Measurements from ENCODE around the gene LHX2.

The LHX2 gene

DNA sequence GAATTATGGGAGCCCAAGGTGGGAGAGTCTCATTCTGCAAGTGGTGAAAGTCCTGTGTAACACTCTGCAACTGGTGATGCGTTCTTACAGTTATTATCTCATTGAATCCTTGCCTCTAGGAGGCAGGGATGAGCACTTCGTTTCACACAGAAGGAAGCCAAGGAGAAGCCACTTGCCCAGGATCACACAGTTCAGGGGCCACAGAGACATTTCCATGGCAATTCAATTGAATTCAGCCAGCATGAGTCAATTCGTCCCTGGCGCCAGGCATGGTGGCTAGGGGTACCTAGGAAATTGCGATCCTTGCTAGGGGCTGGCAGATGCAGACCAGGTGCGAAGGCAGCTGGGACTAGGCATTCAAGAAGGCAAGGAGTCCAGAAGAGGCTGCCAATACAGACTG, 26.2 kb downstream of the LHX2 start:
- no peak overlapping the region for H3K9ac ChIP-seq (ENCODE audit: low read length)
- H2AFZ ChIP-seq (ENCODE audit: low read length) = no peak overlapping the region
- H3K9me2 ChIP-seq (replicated peaks; ENCODE audit: insufficient read depth, low read length) = no peaks in the 10 kb centered on the region
- no peaks in the 10 kb centered on the region for H3K9me3 ChIP-seq (replicated peaks; ENCODE audit: insufficient read depth, low read length)
- no peak overlapping the region for H3K27ac ChIP-seq (ENCODE audit: low read length)
- no peak for DNase-seq
- no peaks in the 10 kb centered on the region for H4K20me1 ChIP-seq (ENCODE audit: insufficient read depth, low read length)
- H3K79me2 ChIP-seq (ENCODE audit: low read length) = no peaks in the 10 kb centered on the region
- H3K4me1 ChIP-seq (ENCODE audit: low read length) = no peaks in the 10 kb centered on the region
- H3K4me2 ChIP-seq (ENCODE audit: low read depth, low read length) = no peak overlapping the region
- TF ChIP-seq EZH2phosphoT487 (IDR thresholded peaks at IDR 0.05; ENCODE audit: low read length) = no peak
- no peak for TF ChIP-seq EZH2 (optimal IDR thresholded peaks at IDR 0.05; ENCODE audit: low read depth, low read length)
- TF ChIP-seq, protein P1, sequence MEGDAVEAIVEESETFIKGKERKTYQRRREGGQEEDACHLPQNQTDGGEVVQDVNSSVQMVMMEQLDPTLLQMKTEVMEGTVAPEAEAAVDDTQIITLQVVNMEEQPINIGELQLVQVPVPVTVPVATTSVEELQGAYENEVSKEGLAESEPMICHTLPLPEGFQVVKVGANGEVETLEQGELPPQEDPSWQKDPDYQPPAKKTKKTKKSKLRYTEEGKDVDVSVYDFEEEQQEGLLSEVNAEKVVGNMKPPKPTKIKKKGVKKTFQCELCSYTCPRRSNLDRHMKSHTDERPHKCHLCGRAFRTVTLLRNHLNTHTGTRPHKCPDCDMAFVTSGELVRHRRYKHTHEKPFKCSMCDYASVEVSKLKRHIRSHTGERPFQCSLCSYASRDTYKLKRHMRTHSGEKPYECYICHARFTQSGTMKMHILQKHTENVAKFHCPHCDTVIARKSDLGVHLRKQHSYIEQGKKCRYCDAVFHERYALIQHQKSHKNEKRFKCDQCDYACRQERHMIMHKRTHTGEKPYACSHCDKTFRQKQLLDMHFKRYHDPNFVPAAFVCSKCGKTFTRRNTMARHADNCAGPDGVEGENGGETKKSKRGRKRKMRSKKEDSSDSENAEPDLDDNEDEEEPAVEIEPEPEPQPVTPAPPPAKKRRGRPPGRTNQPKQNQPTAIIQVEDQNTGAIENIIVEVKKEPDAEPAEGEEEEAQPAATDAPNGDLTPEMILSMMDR (IDR thresholded peaks at IDR 0.05; ENCODE audit: low read length) = no peak
- H3K27me3 ChIP-seq (replicated peaks; ENCODE audit: insufficient read depth, low read length) = peaks cover 3% of the 10 kb centered on the region
- no peaks in the 10 kb centered on the region for H3F3A ChIP-seq (ENCODE audit: insufficient read depth, low read length)
- H3K4me3 ChIP-seq (ENCODE audit: low read length) = no peak overlapping the region
- H3K36me3 ChIP-seq (replicated peaks; ENCODE audit: insufficient read depth, low read length) = no peaks in the 10 kb centered on the region

DNA sequence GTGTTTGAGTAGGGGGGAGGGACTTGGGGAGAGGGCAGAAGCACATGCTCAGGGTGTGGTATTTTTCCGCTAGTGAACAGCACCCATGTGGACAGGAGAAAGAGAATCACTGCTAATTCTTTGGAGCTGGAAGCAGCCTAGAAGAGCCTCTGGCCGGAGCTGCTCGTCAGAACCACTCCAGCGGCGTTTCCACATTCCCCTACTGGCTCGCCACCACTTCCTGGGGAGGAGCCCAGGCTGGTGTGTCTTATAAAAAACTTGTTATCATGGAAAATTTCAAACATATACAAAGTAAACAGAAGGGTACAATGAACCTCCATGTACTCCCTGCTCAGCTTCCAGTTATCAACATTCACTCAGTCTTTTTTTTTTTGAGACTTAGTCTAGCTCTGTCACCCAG, 26.7 kb downstream of the LHX2 start:
- no peak for DNase-seq
- Histone ChIP-seq H4K20me1 (ENCODE audit: insufficient read depth, low read length) (no peaks in the 10 kb centered on the region), H3K4me2 (ENCODE audit: low read depth, low read length) (no peak overlapping the region), H3K4me3 (ENCODE audit: low read length) (no peak overlapping the region), H3K36me3 (replicated peaks; ENCODE audit: insufficient read depth, low read length) (no peaks in the 10 kb centered on the region), H3F3A (ENCODE audit: insufficient read depth, low read length) (no peaks in the 10 kb centered on the region), H3K9me2 (replicated peaks; ENCODE audit: insufficient read depth, low read length) (no peaks in the 10 kb centered on the region), H3K79me2 (ENCODE audit: low read length) (no peaks in the 10 kb centered on the region), H3K9ac (ENCODE audit: low read length) (no peak overlapping the region), H3K4me1 (ENCODE audit: low read length) (no peaks in the 10 kb centered on the region), H2AFZ (ENCODE audit: low read length) (no peak overlapping the region), H3K9me3 (replicated peaks; ENCODE audit: insufficient read depth, low read length) (no peaks in the 10 kb centered on the region), H3K27me3 (replicated peaks; ENCODE audit: insufficient read depth, low read length) (peaks cover 3% of the 10 kb centered on the region), H3K27ac (ENCODE audit: low read length) (no peak overlapping the region)
- TF ChIP-seq, protein P1 (IDR thresholded peaks at IDR 0.05; ENCODE audit: low read length) = no peak
- TF ChIP-seq EZH2 (optimal IDR thresholded peaks at IDR 0.05; ENCODE audit: low read depth, low read length) (no peak), EZH2phosphoT487 (IDR thresholded peaks at IDR 0.05; ENCODE audit: low read length) (no peak)

DNA sequence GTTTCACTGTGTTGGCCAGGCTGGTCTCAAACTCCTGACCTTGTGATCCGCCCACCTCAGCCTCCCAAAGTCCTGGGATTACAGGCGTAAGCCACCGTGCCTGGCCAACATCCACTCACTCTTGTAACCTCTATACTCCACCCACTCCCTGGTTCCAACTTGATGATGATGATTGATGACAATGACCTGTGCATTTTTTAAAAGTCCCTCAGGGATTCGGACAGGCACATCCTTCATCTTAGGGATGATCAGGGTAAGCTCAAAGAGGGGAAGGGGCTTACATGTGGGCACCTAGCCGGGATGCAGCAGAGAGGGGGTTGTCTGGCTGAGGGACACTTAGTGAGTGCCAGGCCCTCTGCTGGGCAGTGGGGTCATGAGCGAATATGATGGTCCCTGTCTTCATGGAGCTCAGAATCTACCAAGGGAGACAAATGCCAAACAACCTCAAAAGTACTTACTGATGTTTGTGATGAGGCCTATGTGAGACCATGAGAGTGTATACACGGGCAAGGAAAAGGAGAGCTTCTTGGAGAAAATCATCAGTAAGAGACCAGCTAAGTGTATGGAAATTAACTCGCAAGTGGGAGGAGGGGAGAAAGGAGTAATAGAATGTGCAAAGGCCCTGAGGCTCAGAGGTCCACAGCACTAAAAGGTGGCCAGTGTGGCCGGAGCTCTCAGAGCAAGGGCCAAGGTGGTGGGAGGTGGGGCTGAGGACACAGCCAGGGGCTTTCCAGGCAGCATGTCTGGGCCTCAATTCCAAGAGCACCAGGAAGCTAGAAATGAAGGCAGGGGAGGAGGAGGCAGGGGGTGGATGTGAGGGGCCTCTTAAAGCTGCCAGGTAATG, 27.4 kb downstream of the LHX2 start:
- Histone ChIP-seq H2AFZ (ENCODE audit: low read length) (no peak overlapping the region), H3K27ac (ENCODE audit: low read length) (no peak overlapping the region), H3K4me3 (ENCODE audit: low read length) (no peak overlapping the region), H3K9ac (ENCODE audit: low read length) (no peak overlapping the region), H3K4me1 (ENCODE audit: low read length) (no peaks in the 10 kb centered on the region), H3K36me3 (replicated peaks; ENCODE audit: insufficient read depth, low read length) (no peaks in the 10 kb centered on the region), H3K4me2 (ENCODE audit: low read depth, low read length) (no peak overlapping the region), H3K27me3 (replicated peaks; ENCODE audit: insufficient read depth, low read length) (peaks cover 3% of the 10 kb centered on the region), H3K79me2 (ENCODE audit: low read length) (no peaks in the 10 kb centered on the region), H3F3A (ENCODE audit: insufficient read depth, low read length) (no peaks in the 10 kb centered on the region), H4K20me1 (ENCODE audit: insufficient read depth, low read length) (no peaks in the 10 kb centered on the region), H3K9me3 (replicated peaks; ENCODE audit: insufficient read depth, low read length) (no peaks in the 10 kb centered on the region), H3K9me2 (replicated peaks; ENCODE audit: insufficient read depth, low read length) (no peaks in the 10 kb centered on the region)
- no peak for DNase-seq
- TF ChIP-seq, protein P1 (IDR thresholded peaks at IDR 0.05; ENCODE audit: low read length) = peak; percentile 15; the same call in 1 of the 2 replicates
- TF ChIP-seq EZH2phosphoT487 (IDR thresholded peaks at IDR 0.05; ENCODE audit: low read length) (no peak), EZH2 (optimal IDR thresholded peaks at IDR 0.05; ENCODE audit: low read depth, low read length) (no peak)
